ENCODE measurements around the gene BTF3L4. TPM values are rescaled to one million over a fixed set of nuclear protein-coding genes. Genes with fewer than 3 reads are reported as not detected.
"Not testable (repeated sequence)": the region's sequence is repeated elsewhere in the genome, so short reads cannot be mapped to it uniquely, and the experiment has no call there.

The BTF3L4 gene
- total and polyA plus RNA-seq, 2 donors (not counting 1 experiment from before 2014, with no cell fraction given) = 55.5 to 73.3 TPM

DNA sequence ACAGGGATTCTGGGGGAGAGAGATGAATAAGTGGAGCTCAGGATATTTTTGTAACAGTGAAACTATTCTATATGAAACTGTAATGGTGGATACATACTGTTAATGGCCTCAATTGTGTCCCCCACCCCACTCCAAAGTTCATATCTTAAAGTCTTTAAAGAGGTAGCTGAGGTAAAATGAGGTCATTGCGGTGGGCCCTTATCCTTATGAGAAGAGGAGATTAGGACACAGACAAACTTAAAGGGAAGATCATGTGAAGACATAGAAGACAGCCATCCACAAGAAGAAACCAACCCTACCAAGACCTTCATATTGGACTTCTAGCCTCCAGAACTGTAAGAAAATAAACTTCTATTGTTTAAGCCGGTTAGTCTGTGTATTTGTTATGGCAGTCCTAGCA lies 10.9 kb upstream of the BTF3L4 start:
- H3K27me3 ChIP-seq (ENCODE audit: control insufficient read depth, insufficient read depth, low read length) = no peaks in the 10 kb centered on the region
- peaks cover 3% of the 10 kb centered on the region for H3K79me2 ChIP-seq (ENCODE audit: control insufficient read depth, insufficient read depth, low read length)

DNA sequence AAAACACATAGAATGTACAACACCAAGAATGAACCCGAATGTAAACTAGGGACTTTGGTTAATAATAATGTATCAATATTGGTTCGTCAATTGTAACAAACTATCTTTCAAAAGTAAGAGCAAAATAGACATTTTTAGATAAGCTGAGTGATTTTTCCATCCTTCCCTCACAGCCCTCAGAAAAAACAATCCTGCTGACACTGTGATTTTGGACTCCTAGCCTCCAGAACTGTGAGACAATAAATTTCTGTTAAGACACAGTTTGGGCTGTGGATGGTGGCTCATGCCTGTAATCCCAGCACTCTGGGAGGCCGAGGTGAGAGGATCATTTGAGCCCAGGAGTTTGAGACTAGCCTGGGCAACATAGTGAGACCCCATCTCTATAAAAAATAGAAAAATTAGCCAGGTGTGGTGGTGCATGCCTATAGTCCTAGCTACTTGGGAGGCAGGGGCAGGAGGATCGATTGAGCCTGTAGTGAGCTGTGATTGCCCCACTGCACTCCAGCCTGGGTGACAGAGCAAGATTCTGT lies 10.4 kb upstream of the BTF3L4 start:
- not testable (repeated sequence) for H3K27ac ChIP-seq (ENCODE audit: insufficient read depth, low read length); DNase-seq (ENCODE audit: low read depth in 2 of 2); H3K79me2 ChIP-seq (ENCODE audit: control insufficient read depth, insufficient read depth, low read length); H3K4me1 ChIP-seq (ENCODE audit: control insufficient read depth, extremely low read depth, insufficient read depth, low read length); H3K4me3 ChIP-seq (replicated peaks in 1 of 4; ENCODE audit: control extremely low read depth in 1 of 4, insufficient read depth in 1 of 4, low read depth in 3 of 4, low read length in 4 of 4); H4K20me1 ChIP-seq (ENCODE audit: control insufficient read depth, extremely low read depth, insufficient read depth, low read length); H3K4me2 ChIP-seq (ENCODE audit: extremely low read depth, insufficient read depth, low read length); H2AFZ ChIP-seq (ENCODE audit: low read length); H3K9me3 ChIP-seq (ENCODE audit: control insufficient read depth, insufficient read depth, low read depth, low read length); H3K27me3 ChIP-seq (ENCODE audit: control insufficient read depth, insufficient read depth, low read length); H3K9ac ChIP-seq (ENCODE audit: insufficient read depth, low read length); H3K36me3 ChIP-seq (ENCODE audit: control insufficient read depth, insufficient read depth, low read length)

More for the DNA sequence above, 10.9 kb upstream of the BTF3L4 start:
- no peak for DNase-seq (ENCODE audit: low read depth in 2 of 2)
- no peaks in the 10 kb centered on the region for H3K4me1 ChIP-seq (ENCODE audit: control insufficient read depth, extremely low read depth, insufficient read depth, low read length)
- TF ChIP-seq, protein P1, sequence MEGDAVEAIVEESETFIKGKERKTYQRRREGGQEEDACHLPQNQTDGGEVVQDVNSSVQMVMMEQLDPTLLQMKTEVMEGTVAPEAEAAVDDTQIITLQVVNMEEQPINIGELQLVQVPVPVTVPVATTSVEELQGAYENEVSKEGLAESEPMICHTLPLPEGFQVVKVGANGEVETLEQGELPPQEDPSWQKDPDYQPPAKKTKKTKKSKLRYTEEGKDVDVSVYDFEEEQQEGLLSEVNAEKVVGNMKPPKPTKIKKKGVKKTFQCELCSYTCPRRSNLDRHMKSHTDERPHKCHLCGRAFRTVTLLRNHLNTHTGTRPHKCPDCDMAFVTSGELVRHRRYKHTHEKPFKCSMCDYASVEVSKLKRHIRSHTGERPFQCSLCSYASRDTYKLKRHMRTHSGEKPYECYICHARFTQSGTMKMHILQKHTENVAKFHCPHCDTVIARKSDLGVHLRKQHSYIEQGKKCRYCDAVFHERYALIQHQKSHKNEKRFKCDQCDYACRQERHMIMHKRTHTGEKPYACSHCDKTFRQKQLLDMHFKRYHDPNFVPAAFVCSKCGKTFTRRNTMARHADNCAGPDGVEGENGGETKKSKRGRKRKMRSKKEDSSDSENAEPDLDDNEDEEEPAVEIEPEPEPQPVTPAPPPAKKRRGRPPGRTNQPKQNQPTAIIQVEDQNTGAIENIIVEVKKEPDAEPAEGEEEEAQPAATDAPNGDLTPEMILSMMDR (conservative IDR thresholded peaks at IDR 0.05 in 1 of 2, IDR thresholded peaks at IDR 0.05 in 1 of 2; ENCODE audit: low read depth in 1 of 2, low read length in 2 of 2) = no peak
- no peak for TF ChIP-seq EZH2 (IDR thresholded peaks at IDR 0.05; ENCODE audit: low read length, missing control alignments)
- H3K36me3 ChIP-seq (ENCODE audit: control insufficient read depth, insufficient read depth, low read length) = no peaks in the 10 kb centered on the region
- no peak overlapping the region for H3K9ac ChIP-seq (ENCODE audit: insufficient read depth, low read length)
- no peak overlapping the region for H3K4me2 ChIP-seq (ENCODE audit: extremely low read depth, insufficient read depth, low read length)
- no peaks in the 10 kb centered on the region for H3K9me3 ChIP-seq (ENCODE audit: control insufficient read depth, insufficient read depth, low read depth, low read length)
- H3K27ac ChIP-seq (ENCODE audit: insufficient read depth, low read length) = no peak overlapping the region
- no peaks in the 10 kb centered on the region for H4K20me1 ChIP-seq (ENCODE audit: control insufficient read depth, extremely low read depth, insufficient read depth, low read length)
- H3K4me3 ChIP-seq (replicated peaks in 1 of 4; ENCODE audit: control extremely low read depth in 1 of 4, insufficient read depth in 1 of 4, low read depth in 3 of 4, low read length in 4 of 4) = no peak overlapping the region
- no peak overlapping the region for H2AFZ ChIP-seq (ENCODE audit: low read length)

DNA sequence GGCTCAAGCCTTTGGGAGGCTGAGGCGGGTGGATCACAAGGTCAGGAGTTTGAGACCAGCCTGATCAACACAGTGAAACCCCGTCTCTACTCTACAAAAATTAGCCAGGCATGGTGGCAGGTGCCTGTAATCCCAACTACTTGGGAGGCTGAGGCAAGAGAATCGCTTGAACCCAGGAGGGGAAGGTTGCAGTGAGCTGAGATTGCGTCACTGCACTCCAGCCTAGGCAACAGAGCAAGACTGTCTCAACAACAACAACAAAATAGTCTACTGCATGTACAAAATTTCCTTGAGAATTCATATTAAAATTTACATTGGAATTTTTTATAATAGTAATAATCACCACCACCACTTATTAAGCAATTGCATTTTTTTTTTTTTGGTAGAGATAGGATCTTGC lies 6.8 kb upstream of the BTF3L4 start:
- H3K9ac ChIP-seq (ENCODE audit: insufficient read depth, low read length); H3K36me3 ChIP-seq (ENCODE audit: control insufficient read depth, insufficient read depth, low read length); H4K20me1 ChIP-seq (ENCODE audit: control insufficient read depth, extremely low read depth, insufficient read depth, low read length); H3K4me1 ChIP-seq (ENCODE audit: control insufficient read depth, extremely low read depth, insufficient read depth, low read length); H3K4me3 ChIP-seq (replicated peaks in 1 of 4; ENCODE audit: control extremely low read depth in 1 of 4, insufficient read depth in 1 of 4, low read depth in 3 of 4, low read length in 4 of 4); H2AFZ ChIP-seq (ENCODE audit: low read length); H3K27ac ChIP-seq (ENCODE audit: insufficient read depth, low read length); H3K27me3 ChIP-seq (ENCODE audit: control insufficient read depth, insufficient read depth, low read length); DNase-seq (ENCODE audit: low read depth in 2 of 2); H3K9me3 ChIP-seq (ENCODE audit: control insufficient read depth, insufficient read depth, low read depth, low read length); H3K4me2 ChIP-seq (ENCODE audit: extremely low read depth, insufficient read depth, low read length): not testable (repeated sequence)
- H3K79me2 ChIP-seq (ENCODE audit: control insufficient read depth, insufficient read depth, low read length) = peaks cover 14% of the 10 kb centered on the region

DNA sequence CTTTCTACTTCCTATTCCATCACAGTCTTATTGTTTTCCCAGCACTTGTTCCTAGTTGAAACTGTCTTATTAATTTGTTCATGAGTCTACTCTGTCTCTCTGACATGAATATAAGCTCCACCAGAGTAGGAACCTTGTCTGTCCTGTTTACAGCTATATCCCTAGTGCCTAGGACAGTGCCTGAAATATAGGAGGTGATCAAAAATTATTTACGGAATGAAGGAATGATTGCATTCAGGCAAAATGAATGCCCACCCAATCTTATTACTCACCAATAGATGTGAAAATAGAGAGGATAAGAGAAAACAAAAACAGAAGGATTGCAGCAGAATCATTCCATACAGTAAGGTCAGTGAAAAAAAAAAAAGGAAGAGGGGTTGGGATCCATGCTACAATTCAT lies 2.2 kb upstream of the BTF3L4 start:
- Histone ChIP-seq H3K9ac (ENCODE audit: insufficient read depth, low read length) (no peak overlapping the region), H3K4me3 (replicated peaks in 1 of 4; ENCODE audit: control extremely low read depth in 1 of 4, insufficient read depth in 1 of 4, low read depth in 3 of 4, low read length in 4 of 4) (peak overlapping the region; percentile 79 to 91 (median 84)), H3K4me2 (ENCODE audit: extremely low read depth, insufficient read depth, low read length) (peak overlapping the region; percentile 97), H4K20me1 (ENCODE audit: control insufficient read depth, extremely low read depth, insufficient read depth, low read length) (no peaks in the 10 kb centered on the region), H3K4me1 (ENCODE audit: control insufficient read depth, extremely low read depth, insufficient read depth, low read length) (peaks cover 8% of the 10 kb centered on the region), H3K36me3 (ENCODE audit: control insufficient read depth, insufficient read depth, low read length) (peaks cover 4% of the 10 kb centered on the region), H3K79me2 (ENCODE audit: control insufficient read depth, insufficient read depth, low read length) (peaks cover 41% of the 10 kb centered on the region), H3K9me3 (ENCODE audit: control insufficient read depth, insufficient read depth, low read depth, low read length) (no peaks in the 10 kb centered on the region), H2AFZ (ENCODE audit: low read length) (no peak overlapping the region), H3K27me3 (ENCODE audit: control insufficient read depth, insufficient read depth, low read length) (no peaks in the 10 kb centered on the region), H3K27ac (ENCODE audit: insufficient read depth, low read length) (no peak overlapping the region)
- TF ChIP-seq EZH2 (IDR thresholded peaks at IDR 0.05; ENCODE audit: low read length, missing control alignments) = no peak
- TF ChIP-seq, protein P1 (conservative IDR thresholded peaks at IDR 0.05 in 1 of 2, IDR thresholded peaks at IDR 0.05 in 1 of 2; ENCODE audit: low read depth in 1 of 2, low read length in 2 of 2) = no peak
- no peak for DNase-seq (ENCODE audit: low read depth in 2 of 2)
